GM23248 (cell line): Measurements from ENCODE around the gene ACTN1. TPM values are rescaled to one million over a fixed set of nuclear protein-coding genes. Genes with fewer than 3 reads are reported as not detected.

Experiments
- DNase-seq: peaks from one replicate; pipeline ENCODE4 v3.0.0-alpha.2; 2015
- H2AFZ ChIP-seq: fragments of 200-600 bp; sonication (generic); 2 replicates; pipeline ENCODE4 v1.6.1; 2016; ENCODE audit warnings: antibody characterized with exemption
- H3F3A ChIP-seq: fragments of 200-600 bp; sonication (generic); 2 replicates; pipeline ENCODE4 v1.6.1; 2016; ENCODE audit warnings: mild to moderate bottlenecking, antibody characterized with exemption, mixed run types; ENCODE audit not compliant: insufficient read depth
- H3K27ac ChIP-seq: fragments of 200-600 bp; sonication (generic); 2 replicates; pipeline ENCODE4 v1.5.1; 2016; ENCODE audit warnings: mild to moderate bottlenecking
- H3K27me3 ChIP-seq: fragments of 200-600 bp; sonication (generic); replicated peaks from 2 replicates; pipeline ENCODE4 v1.6.1; 2016; ENCODE audit warnings: mild to moderate bottlenecking; ENCODE audit not compliant: insufficient read depth
- H3K36me3 ChIP-seq: fragments of 200-600 bp; sonication (generic); 2 replicates; pipeline ENCODE4 v1.6.1; 2016; ENCODE audit warnings: low read depth, mild to moderate bottlenecking
- H3K4me1 ChIP-seq: fragments of 200-600 bp; sonication (generic); 2 replicates; pipeline ENCODE4 v1.6.1; 2016; ENCODE audit warnings: mild to moderate bottlenecking; ENCODE audit not compliant: insufficient read depth
- H3K4me2 ChIP-seq: fragments of 200-600 bp; sonication (generic); one replicate; pipeline ENCODE4 v1.6.1; 2016; ENCODE audit warnings: mild to moderate bottlenecking; ENCODE audit not compliant: unreplicated experiment
- H3K4me3 ChIP-seq: fragments of 200-600 bp; sonication (generic); 2 replicates; pipeline ENCODE4 v1.5.1; 2016; ENCODE audit warnings: mild to moderate bottlenecking
- H3K79me2 ChIP-seq: fragments of 200-600 bp; sonication (generic); 2 replicates; pipeline ENCODE4 v1.6.1; 2016; ENCODE audit warnings: mild to moderate bottlenecking; ENCODE audit not compliant: insufficient read depth
- H3K9ac ChIP-seq: fragments of 200-600 bp; sonication (generic); 2 replicates; pipeline ENCODE4 v1.6.1; 2016; ENCODE audit warnings: mild to moderate bottlenecking
- H3K9me2 ChIP-seq: fragments of 200-600 bp; sonication (generic); 2 replicates; pipeline ENCODE4 v1.6.1; 2016; ENCODE audit warnings: mixed run types, mild to moderate bottlenecking, moderate library complexity; ENCODE audit not compliant: insufficient read depth
- H3K9me3 ChIP-seq: fragments of 200-600 bp; sonication (generic); one replicate; pipeline ENCODE4 v1.6.1; 2017; ENCODE audit warnings: low read depth
- H4K20me1 ChIP-seq: fragments of 200-600 bp; sonication (generic); 2 replicates; pipeline ENCODE4 v1.6.0; 2016; ENCODE audit not compliant: insufficient read depth
- EZH2 ChIP-seq: fragments of 200-600 bp; sonication (generic); IDR thresholded peaks from 2 replicates; pipeline ENCODE4 v1.6.1; 2018; ENCODE audit warnings: antibody characterized with exemption, mild to moderate bottlenecking; ENCODE audit not compliant: insufficient read depth, poor library complexity, severe bottlenecking
- EZH2phosphoT487 ChIP-seq: fragments of 200-600 bp; sonication (generic); IDR thresholded peaks from 2 replicates; pipeline ENCODE4 v1.6.1; 2018; ENCODE audit warnings: antibody characterized with exemption, moderate library complexity, mild to moderate bottlenecking, low read depth; ENCODE audit not compliant: insufficient read depth
- WGBS, 2 experiments: methylation state at CpG; one replicate each; pipeline ENCODE4 v1.1.6; 2015 to 2017; ENCODE audit warnings: low lambda C conversion rate in 2 of 2, low coverage in 1 of 2; ENCODE audit errors: missing lambda C conversion rate in 2 of 2; 5-methylcytosine and 5-hydroxymethylcytosine counted together
- in situ Hi-C: fragments of 300-500 bp; cut with MboI; formaldehyde crosslinking; loops from 2 replicates; pipeline ENCODE4 v1.15.0; 2020
- polyA plus RNA-seq: library from polyadenylated mRNA; unstranded; fragments of >200 nt; fragmentation: Nextera tagmentation; extraction: Ambion mirVana; gene quantifications from 2 replicates; pipeline ENCODE4 v1.2.1, GENCODE V29; 2016
- total RNA-seq: library from RNA; depleted of rRNA; stranded (reverse); fragments of >200 nt; shearing (Covaris generic); gene quantifications from 2 replicates; pipeline ENCODE4 v1.2.3, GENCODE V29; 2014

The ACTN1 gene
- total and polyA plus RNA-seq, 2 experiments from 2014 or later = 403 to 597 TPM

- no peaks in the 10 kb centered on the region for H3K4me1 ChIP-seq
- TF ChIP-seq EZH2phosphoT487 (no peak), EZH2 (no peak)
- DNase-seq = no peak
- no peaks in the 10 kb centered on the region for H3K9me2 ChIP-seq
- in situ Hi-C loops = no loop called here
- H3K27me3 ChIP-seq = no peaks in the 10 kb centered on the region
- H3K4me2 ChIP-seq = no peak overlapping the region
- no peak overlapping the region for H3K27ac ChIP-seq
- no peaks in the 10 kb centered on the region for H3K9me3 ChIP-seq
- peaks cover 41% of the 10 kb centered on the region for H3K36me3 ChIP-seq
- no peak overlapping the region for H2AFZ ChIP-seq
- H3F3A ChIP-seq = peaks cover 68% of the 10 kb centered on the region
- peaks cover 100% of the 10 kb centered on the region for H3K79me2 ChIP-seq
- H3K9ac ChIP-seq = no peak overlapping the region
- H3K4me3 ChIP-seq = no peak overlapping the region
- H4K20me1 ChIP-seq = peaks cover 70% of the 10 kb centered on the region
- WGBS, 2 experiments = 81 to 82% methylated on average over 9 of the region's 9 CpGs
Observed at GRCh38 chr14:68927956-68928675, 51.0 kb downstream of the ACTN1 start.

- no peak for DNase-seq
- H3K4me3 ChIP-seq = no peak overlapping the region
- H3K4me2 ChIP-seq = no peak overlapping the region
- H3K9ac ChIP-seq = no peak overlapping the region
- H3K9me2 ChIP-seq = no peaks in the 10 kb centered on the region
- H3K36me3 ChIP-seq = peaks cover 47% of the 10 kb centered on the region
- no peak overlapping the region for H2AFZ ChIP-seq
- WGBS, 2 experiments = 97 to 98% methylated on average over 3 of the region's 3 CpGs
- no peaks in the 10 kb centered on the region for H3K27me3 ChIP-seq
- no peak overlapping the region for H3K27ac ChIP-seq
- in situ Hi-C loops = no loop called here
- H3F3A ChIP-seq = peaks cover 77% of the 10 kb centered on the region
- TF ChIP-seq EZH2phosphoT487 (no peak), EZH2 (no peak)
- peaks cover 74% of the 10 kb centered on the region for H4K20me1 ChIP-seq
- no peaks in the 10 kb centered on the region for H3K9me3 ChIP-seq
- no peaks in the 10 kb centered on the region for H3K4me1 ChIP-seq
- H3K79me2 ChIP-seq = peaks cover 100% of the 10 kb centered on the region
Observed at GRCh38 chr14:68927089-68927488, 52.0 kb downstream of the ACTN1 start.

GRCh38 chr14:68926236-68926635, 52.9 kb downstream of the ACTN1 start:
- no peaks in the 10 kb centered on the region for H3K27me3 ChIP-seq
- TF ChIP-seq EZH2 = no peak
- no peak for TF ChIP-seq EZH2phosphoT487
- H2AFZ ChIP-seq = no peak overlapping the region

GRCh38 chr14:68925373-68925772, 53.7 kb downstream of the ACTN1 start:
- H3K27ac ChIP-seq = no peak overlapping the region
- no peak for TF ChIP-seq EZH2
- TF ChIP-seq EZH2phosphoT487 = no peak
- no peaks in the 10 kb centered on the region for H3K9me3 ChIP-seq
- in situ Hi-C loops = no loop called here
- peaks cover 45% of the 10 kb centered on the region for H3K36me3 ChIP-seq
- 96 to 97% methylated on average over 9 to 10 of the region's 10 CpGs for WGBS, 2 experiments
- no peak overlapping the region for H3K4me3 ChIP-seq
- no peaks in the 10 kb centered on the region for H3K27me3 ChIP-seq
- H3K79me2 ChIP-seq = peaks cover 100% of the 10 kb centered on the region
- no peak for DNase-seq
- H3K4me2 ChIP-seq = no peak overlapping the region
- no peak overlapping the region for H2AFZ ChIP-seq
- H3K4me1 ChIP-seq = no peaks in the 10 kb centered on the region
- peaks cover 68% of the 10 kb centered on the region for H3F3A ChIP-seq
- H3K9me2 ChIP-seq = no peaks in the 10 kb centered on the region
- no peak overlapping the region for H3K9ac ChIP-seq
- H4K20me1 ChIP-seq = peaks cover 65% of the 10 kb centered on the region

More at GRCh38 chr14:68926236-68926635, 52.9 kb downstream of the ACTN1 start:
- Histone ChIP-seq H3K9ac (no peak overlapping the region), H3K79me2 (peaks cover 100% of the 10 kb centered on the region), H3F3A (peaks cover 72% of the 10 kb centered on the region), H3K4me2 (no peak overlapping the region), H3K36me3 (peaks cover 47% of the 10 kb centered on the region), H3K9me2 (no peaks in the 10 kb centered on the region), H3K4me3 (no peak overlapping the region), H4K20me1 (peaks cover 70% of the 10 kb centered on the region), H3K27ac (no peak overlapping the region), H3K4me1 (no peaks in the 10 kb centered on the region), H3K9me3 (no peaks in the 10 kb centered on the region)
- DNase-seq = no peak
- in situ Hi-C loops = no loop called here
- WGBS, 2 experiments = 25 to 59% methylated on average over 1 of the region's 1 CpG
